K562 (cell line): ENCODE data around the gene CEBPZ.

Experiments used
- CREB1 ChIP-seq, 2 experiments: sonication (generic) in 1 of 2; formaldehyde crosslinking in 1 of 2; IDR thresholded peaks; 2 replicates each; pipeline versions ENCODE4 v1.6.1 to v1.8.0; 2012 to 2022; ENCODE audit warnings: inconsistent platforms in 1 of 2, mild to moderate bottlenecking in 1 of 2, missing genetic modification reagents in 1 of 2, moderate library complexity in 1 of 2
- CTCF ChIP-seq, 3 experiments: IDR thresholded peaks in 2 of 3; conservative IDR thresholded peaks in 1 of 3; 2 replicates each; pipeline ENCODE4 v1.5.1; 2011 to 2012; ENCODE audit warnings: low read length in 3 of 3, mild to moderate bottlenecking in 3 of 3, control low read depth in 2 of 3, improper control_type of control experiment in 1 of 3, inconsistent platforms in 1 of 3, low read depth in 1 of 3, mixed read lengths in 1 of 3, moderate library complexity in 1 of 3; ENCODE audit not compliant: insufficient read depth in 2 of 3
- EP300 ChIP-seq: IDR thresholded peaks from 2 replicates; pipeline ENCODE4 v1.6.1; 2012; ENCODE audit warnings: low read length, improper control_type of control experiment
- EZH2 ChIP-seq: IDR thresholded peaks from 2 replicates; pipeline ENCODE4 v1.6.1; 2012; ENCODE audit warnings: low read depth, mild to moderate bottlenecking, inconsistent platforms, low read length, borderline replicate concordance
- FOXK2 ChIP-seq, 2 experiments: fragments of 450-650 bp; IDR thresholded peaks in 1 of 2; conservative IDR thresholded peaks in 1 of 2; 2 replicates each; pipeline ENCODE4 v1.6.1; 2016; ENCODE audit warnings: low read depth in 2 of 2, mild to moderate bottlenecking in 1 of 2
- NRF1 ChIP-seq, 2 experiments: fragments of 450-650 bp; IDR thresholded peaks in 1 of 2; conservative IDR thresholded peaks in 1 of 2; 2 replicates each; pipeline ENCODE4 v1.6.1; 2014; ENCODE audit warnings: mild to moderate bottlenecking in 2 of 2
- POLR2AphosphoS5 ChIP-seq: IDR thresholded peaks from 2 replicates; pipeline ENCODE4 v1.6.1; 2011; ENCODE audit warnings: mild to moderate bottlenecking, low read depth, low read length, moderate library complexity; ENCODE audit not compliant: control insufficient read depth, insufficient read depth
- RAD21 ChIP-seq, 2 experiments: fragments of 250-450 bp in 1 of 2; fragments of 450-650 bp in 1 of 2; sonication (Bioruptor Pico) in 1 of 2; formaldehyde crosslinking in 1 of 2; IDR thresholded peaks in 1 of 2; conservative IDR thresholded peaks in 1 of 2; 2 replicates each; pipeline versions ENCODE4 v1.4.0 to v1.8.0; 2020 to 2022; ENCODE audit warnings: mild to moderate bottlenecking in 2 of 2, moderate library complexity in 1 of 2
- RCOR1 ChIP-seq, 2 experiments: IDR thresholded peaks; 2 replicates each; pipeline ENCODE4 v1.6.1; 2012; ENCODE audit warnings: low read depth in 2 of 2, low read length in 2 of 2, borderline replicate concordance in 1 of 2, improper control_type of control experiment in 1 of 2
- SP1 ChIP-seq: sonication (generic); formaldehyde crosslinking; IDR thresholded peaks from 2 replicates; pipeline ENCODE4 v1.8.1; 2022; ENCODE audit warnings: mild to moderate bottlenecking, missing genetic modification reagents
- SPI1 ChIP-seq: IDR thresholded peaks from 2 replicates; pipeline ENCODE4 v1.6.1; 2011; ENCODE audit warnings: low read depth, low read length, control low read depth, borderline replicate concordance
- ZNF23 ChIP-seq: fragments of 250-450 bp; sonication (Bioruptor Pico); IDR thresholded peaks from 2 replicates; pipeline ENCODE4 v1.4.0; 2020; ENCODE audit warnings: mild to moderate bottlenecking
- TF ChIP-seq, protein P1 (sequence below), 2 experiments: fragments of 450-650 bp in 1 of 2; sonication (generic) in 1 of 2; formaldehyde crosslinking in 1 of 2; IDR thresholded peaks in 1 of 2; conservative IDR thresholded peaks in 1 of 2; 2 replicates each; pipeline versions ENCODE4 v1.6.1 to v1.8.1; 2016 to 2023; ENCODE audit warnings: mild to moderate bottlenecking in 2 of 2, moderate library complexity in 2 of 2, inconsistent platforms in 1 of 2, missing genetic modification reagents in 1 of 2
- TF ChIP-seq, protein P2 (sequence below): fragments of 450-650 bp; IDR thresholded peaks from 2 replicates; pipeline ENCODE4 v1.7.0; 2016; ENCODE audit warnings: borderline replicate concordance

DNA sequence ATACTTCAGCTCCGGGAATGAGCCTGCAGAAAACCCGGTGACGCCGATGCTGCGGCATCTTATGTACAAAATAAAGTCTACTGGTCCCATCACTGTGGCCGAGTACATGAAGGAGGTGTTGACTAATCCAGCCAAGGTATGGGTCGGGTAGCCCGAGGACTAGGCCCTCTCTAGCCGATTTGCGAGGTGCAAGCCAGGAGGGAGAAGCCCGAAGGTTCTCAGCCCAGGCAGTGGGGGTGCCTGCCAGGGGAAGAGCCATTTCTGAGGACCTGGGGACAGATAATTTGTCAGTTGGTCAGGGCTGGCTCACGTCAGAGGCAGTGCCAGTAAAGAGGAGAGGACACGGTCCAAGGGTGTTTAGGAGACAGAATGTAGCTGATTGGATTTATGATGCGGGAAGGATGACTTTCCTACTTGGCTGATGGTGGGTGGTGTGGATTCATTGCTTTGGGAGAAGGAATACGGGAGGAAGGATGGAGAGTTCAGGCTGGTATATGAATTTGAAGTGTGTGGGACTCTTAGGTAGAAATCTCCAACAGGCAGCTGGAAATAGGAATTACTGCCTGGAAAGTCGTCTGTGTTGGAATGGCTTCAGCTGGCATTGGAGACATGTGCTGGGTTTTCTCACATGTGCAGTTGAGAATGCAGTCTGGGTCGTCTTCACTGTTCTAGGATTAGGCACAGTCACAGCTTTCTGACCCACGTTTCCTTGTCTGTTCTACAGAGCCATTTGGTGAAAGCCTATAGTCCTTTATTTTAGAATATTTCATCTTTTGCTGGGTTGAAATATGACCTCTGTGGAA, 936 bp upstream of the CEBPZ start:
- TF ChIP-seq POLR2AphosphoS5 (no peak), NRF1 (conservative IDR thresholded peaks at IDR 0.05 in 1 of 2, IDR thresholded peaks at IDR 0.05 in 1 of 2) (no peak), ZNF23 (CRISPR knock-in tag) (no peak), SPI1 (no peak), FOXK2 (conservative IDR thresholded peaks at IDR 0.05 in 1 of 2, IDR thresholded peaks at IDR 0.05 in 1 of 2; ENCODE audit: low read depth in 2 of 2) (no peak), EP300 (no peak), SP1 (CRISPR knock-in tag) (no peak), EZH2 (no peak), CREB1 (IDR thresholded peaks at IDR 0.05) (no peak), CREB1 (CRISPR knock-in tag; IDR thresholded peaks at IDR 0.05) (no peak), CTCF (IDR thresholded peaks at IDR 0.05 in 2 of 3, conservative IDR thresholded peaks at IDR 0.05 in 1 of 3; ENCODE audit: insufficient read depth in 2 of 3, low read depth in 1 of 3, low read length in 3 of 3) (no peak), RAD21 (CRISPR knock-in tag; conservative IDR thresholded peaks at IDR 0.05 in 1 of 2, IDR thresholded peaks at IDR 0.05 in 1 of 2) (no peak), RCOR1 (IDR thresholded peaks at IDR 0.05; ENCODE audit: borderline replicate concordance in 1 of 2, low read depth in 2 of 2, low read length in 2 of 2) (no peak)
- TF ChIP-seq, protein P1, sequence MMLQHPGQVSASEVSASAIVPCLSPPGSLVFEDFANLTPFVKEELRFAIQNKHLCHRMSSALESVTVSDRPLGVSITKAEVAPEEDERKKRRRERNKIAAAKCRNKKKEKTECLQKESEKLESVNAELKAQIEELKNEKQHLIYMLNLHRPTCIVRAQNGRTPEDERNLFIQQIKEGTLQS (IDR thresholded peaks at IDR 0.05), result no peak
- TF ChIP-seq, protein P1 (CRISPR knock-in tag; conservative IDR thresholded peaks at IDR 0.05), result no peak
- TF ChIP-seq, protein P2, sequence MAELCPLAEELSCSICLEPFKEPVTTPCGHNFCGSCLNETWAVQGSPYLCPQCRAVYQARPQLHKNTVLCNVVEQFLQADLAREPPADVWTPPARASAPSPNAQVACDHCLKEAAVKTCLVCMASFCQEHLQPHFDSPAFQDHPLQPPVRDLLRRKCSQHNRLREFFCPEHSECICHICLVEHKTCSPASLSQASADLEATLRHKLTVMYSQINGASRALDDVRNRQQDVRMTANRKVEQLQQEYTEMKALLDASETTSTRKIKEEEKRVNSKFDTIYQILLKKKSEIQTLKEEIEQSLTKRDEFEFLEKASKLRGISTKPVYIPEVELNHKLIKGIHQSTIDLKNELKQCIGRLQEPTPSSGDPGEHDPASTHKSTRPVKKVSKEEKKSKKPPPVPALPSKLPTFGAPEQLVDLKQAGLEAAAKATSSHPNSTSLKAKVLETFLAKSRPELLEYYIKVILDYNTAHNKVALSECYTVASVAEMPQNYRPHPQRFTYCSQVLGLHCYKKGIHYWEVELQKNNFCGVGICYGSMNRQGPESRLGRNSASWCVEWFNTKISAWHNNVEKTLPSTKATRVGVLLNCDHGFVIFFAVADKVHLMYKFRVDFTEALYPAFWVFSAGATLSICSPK, result no peak
